HCT116 (cell line): Measurements from ENCODE around the gene COMMD1. TPM values are rescaled to one million over a fixed set of nuclear protein-coding genes. Genes with fewer than 3 reads are reported as not detected.
A peak's percentile ranks its signal among the peaks of the same experiment; 100 is the strongest.

Source experiments
- ATAC-seq: fragments of 200-7000 bp; cut with Tn5 transposase; 2 replicates; pipeline ENCODE4 v1.9.1; 2020; ENCODE audit warnings: mild to moderate bottlenecking, moderate library complexity
- BruUV-seq: library from RNA; stranded (reverse); fragments of 400-500 nt; replicated peaks from 2 replicates; lab custom pipeline; 2021; lab: Mats Ljungman, UMichigan
- CTCF ChIA-PET: fragments of 300-600 bp; sonication (Branson Sonifier 250); formaldehyde crosslinking; loops from one replicate; lab custom pipeline; 2021; ENCODE audit warnings: antibody characterized with exemption; lab: Charles Lee
- POLR2A ChIA-PET: fragments of 300-600, 350-600 bp; sonication (Branson Sonifier 250); formaldehyde crosslinking; loops from one replicate; lab custom pipeline; 2021; ENCODE audit warnings: antibody characterized with exemption; lab: Charles Lee
- RAD21 ChIA-PET, 2 experiments: fragments of 300-600 bp; sonication (Branson Sonifier 250); formaldehyde crosslinking; loops; one replicate each; lab custom pipeline; 2023; ENCODE audit warnings: low total read pairs in 2 of 2; ENCODE audit not compliant: uncharacterized antibody in 2 of 2, unreplicated experiment in 2 of 2, low non-redundant PET in 1 of 2; lab: Charles Lee
- DNase-seq: peaks from one replicate; pipeline ENCODE4 v3.0.0-alpha.2; 2010; ENCODE audit warnings: low read depth, low spot score
- H2AFZ ChIP-seq: fragments of 200-600 bp; shearing (Covaris generic), sonication (generic); 2 replicates; pipeline ENCODE4 v1.6.1; 2017; ENCODE audit warnings: low read depth, mixed run types, mixed read lengths, antibody characterized with exemption, low read length; ENCODE audit not compliant: poor library complexity, severe bottlenecking
- H3K27ac ChIP-seq: 2 replicates; pipeline ENCODE4 v1.5.1; 2012; ENCODE audit warnings: low read depth, low read length
- H3K27me3 ChIP-seq: fragments of 200-600 bp; sonication (generic); 2 replicates; pipeline ENCODE4 v1.6.1; 2016; ENCODE audit warnings: mixed run types, low read length, mixed read lengths; ENCODE audit not compliant: insufficient read depth
- H3K36me3 ChIP-seq, 2 experiments: fragments of 200-500 bp in 1 of 2; fragments of 200-600 bp in 1 of 2; sonication (Bioruptor generic) in 1 of 2; sonication (generic) in 1 of 2; 2 replicates each; pipeline versions ENCODE4 v1.5.1 to v1.6.1; 2014 to 2016; ENCODE audit warnings: low read length in 2 of 2, inconsistent platforms in 1 of 2, mixed read lengths in 1 of 2, mixed run types in 1 of 2; ENCODE audit not compliant: insufficient read depth in 2 of 2, control insufficient read depth in 1 of 2
- H3K4me1 ChIP-seq, 2 experiments: fragments of 200-600 bp in 1 of 2; sonication (generic) in 1 of 2; 2 replicates each; pipeline versions ENCODE4 v1.5.1 to v1.6.1; 2012 to 2017; ENCODE audit warnings: low read length in 2 of 2, inconsistent platforms in 1 of 2, mild to moderate bottlenecking in 1 of 2, mixed read lengths in 1 of 2, mixed run types in 1 of 2, moderate library complexity in 1 of 2; ENCODE audit not compliant: insufficient read depth in 2 of 2, control insufficient read depth in 1 of 2
- H3K4me2 ChIP-seq: fragments of 200-600 bp; sonication (generic); 2 replicates; pipeline ENCODE4 v1.6.1; 2017; ENCODE audit warnings: mixed run types, low read length, mixed read lengths
- H3K4me3 ChIP-seq, 2 experiments: fragments of 200-600 bp in 1 of 2; sonication (generic) in 1 of 2; replicated peaks in 1 of 2; 2 replicates each; pipeline ENCODE4 v1.5.1; 2011 to 2016; ENCODE audit warnings: low read length in 2 of 2, control low read depth in 1 of 2, low read depth in 1 of 2, mild to moderate bottlenecking in 1 of 2, mixed read lengths in 1 of 2, mixed run types in 1 of 2
- H3K79me2 ChIP-seq: fragments of 200-600 bp; sonication (generic); 2 replicates; pipeline ENCODE4 v1.6.1; 2017; ENCODE audit warnings: mild to moderate bottlenecking, mixed run types, low read length, moderate library complexity, mixed read lengths; ENCODE audit not compliant: insufficient read depth
- H3K9ac ChIP-seq: fragments of 200-600 bp; sonication (generic); 2 replicates; pipeline ENCODE4 v1.6.1; 2016; ENCODE audit warnings: low read length, mixed read lengths
- H3K9me2 ChIP-seq: fragments of 200-600 bp; sonication (generic), shearing (Covaris generic); 2 replicates; pipeline ENCODE4 v1.6.1; 2017; ENCODE audit warnings: mixed run types, mild to moderate bottlenecking, moderate library complexity; ENCODE audit not compliant: insufficient read depth
- H3K9me3 ChIP-seq, 2 experiments: fragments of 200-500 bp in 1 of 2; fragments of 200-600 bp in 1 of 2; sonication (Bioruptor generic) in 1 of 2; sonication (generic) in 1 of 2; 2 replicates each; pipeline ENCODE4 v1.6.1; 2014 to 2017; ENCODE audit warnings: low read length in 2 of 2, mixed read lengths in 2 of 2, inconsistent platforms in 1 of 2, low read depth in 1 of 2, mild to moderate bottlenecking in 1 of 2, mixed run types in 1 of 2, moderate library complexity in 1 of 2; ENCODE audit not compliant: control insufficient read depth in 1 of 2, insufficient read depth in 1 of 2
- H4K20me1 ChIP-seq: fragments of 200-600 bp; sonication (generic), shearing (Covaris generic); 2 replicates; pipeline ENCODE4 v1.6.1; 2017; ENCODE audit warnings: mixed run types, mild to moderate bottlenecking, moderate library complexity; ENCODE audit not compliant: insufficient read depth
- ATF3 ChIP-seq: IDR thresholded peaks from 2 replicates; pipeline ENCODE4 v1.6.1; 2012
- CBX3 ChIP-seq: IDR thresholded peaks from 2 replicates; pipeline ENCODE4 v1.6.1; 2012; ENCODE audit warnings: low read depth
- CEBPB ChIP-seq: IDR thresholded peaks from 2 replicates; pipeline ENCODE4 v1.6.1; 2012; ENCODE audit warnings: low read depth
- CTCF ChIP-seq, 3 experiments: fragments of 200-600 bp in 1 of 3; sonication (generic) in 1 of 3; IDR thresholded peaks in 2 of 3; conservative IDR thresholded peaks in 1 of 3; 2 replicates each; pipeline ENCODE4 v1.5.1; 2012 to 2017; ENCODE audit warnings: low read depth in 2 of 3, low read length in 2 of 3, antibody characterized with exemption in 1 of 3, borderline replicate concordance in 1 of 3, control low read depth in 1 of 3, mild to moderate bottlenecking in 1 of 3, mixed read lengths in 1 of 3, mixed run types in 1 of 3, moderate library complexity in 1 of 3; ENCODE audit not compliant: insufficient read depth in 1 of 3
- EGR1 ChIP-seq: IDR thresholded peaks from 2 replicates; pipeline ENCODE4 v1.6.1; 2012; ENCODE audit warnings: low read depth
- ELF1 ChIP-seq: IDR thresholded peaks from 2 replicates; pipeline ENCODE4 v1.6.1; 2012; ENCODE audit warnings: low read depth, borderline replicate concordance
- EZH2 ChIP-seq: fragments of 200-600 bp; sonication (generic); IDR thresholded peaks from 2 replicates; pipeline ENCODE4 v1.6.1; 2017; ENCODE audit warnings: antibody characterized with exemption, mixed run types
- EZH2phosphoT487 ChIP-seq: fragments of 200-600 bp; IDR thresholded peaks from 2 replicates; pipeline ENCODE4 v1.6.1; 2018; ENCODE audit warnings: antibody characterized with exemption, borderline replicate concordance
- JUND ChIP-seq: IDR thresholded peaks from 2 replicates; pipeline ENCODE4 v1.6.1; 2012
- REST ChIP-seq: IDR thresholded peaks from 2 replicates; pipeline ENCODE4 v1.6.1; 2012; ENCODE audit warnings: low read depth
- SIN3A ChIP-seq: IDR thresholded peaks from 2 replicates; pipeline ENCODE4 v1.6.1; 2012; ENCODE audit warnings: low read depth
- SP1 ChIP-seq: IDR thresholded peaks from 2 replicates; pipeline ENCODE4 v1.6.1; 2012; ENCODE audit warnings: low read depth
- SRF ChIP-seq: IDR thresholded peaks from 2 replicates; pipeline ENCODE4 v1.6.1; 2012; ENCODE audit warnings: low read depth
- TCF7L2 ChIP-seq: IDR thresholded peaks from 2 replicates; pipeline ENCODE4 v1.7.0; 2011; ENCODE audit warnings: borderline replicate concordance, inconsistent platforms; ENCODE audit not compliant: insufficient read depth, insufficient read length; ENCODE audit errors: extremely low read depth
- YY1 ChIP-seq: IDR thresholded peaks from 2 replicates; pipeline ENCODE4 v1.6.1; 2011; ENCODE audit warnings: low read length, low read depth, moderate library complexity, mild to moderate bottlenecking; ENCODE audit not compliant: insufficient replicate concordance; ENCODE audit errors: extremely low read depth
- ZFX ChIP-seq: fragments of 450-650 bp; IDR thresholded peaks from 2 replicates; pipeline ENCODE4 v1.6.1; 2017
- intact Hi-C: fragments of 100-400 bp; cut with micrococcal nuclease; formaldehyde crosslinking; loops from 2 replicates; pipeline ENCODE4 v1.10.0; 2022
- total RNA-seq: library from RNA; stranded (reverse); gene quantifications from one replicate; pipeline ENCODE4 v1.2.1, GENCODE V29; 2021; ENCODE audit not compliant: unreplicated experiment

Gene COMMD1
- total RNA-seq, 1 experiment from 2014 or later = 16.1 TPM

- POLR2A ChIA-PET = no interaction called here
Observed at GRCh38 chr2:61946666-61947065, 41.2 kb downstream of the COMMD1 start.

GRCh38 chr2:61948661-61949457 lies 43.4 kb downstream of the COMMD1 start:
- no peaks in the 10 kb centered on the region for H3K27me3 ChIP-seq
- H3K4me2 ChIP-seq = no peak overlapping the region
- BruUV-seq = no TSS peak
- ATAC-seq (no peak), DNase-seq (no peak)
- peaks cover 17 to 22% of the 10 kb centered on the region in 2 experiments for H3K4me1 ChIP-seq
- ChIA-PET RAD21 (no interaction called here), POLR2A (no interaction called here), CTCF (no interaction called here)
- no peak overlapping the region for H2AFZ ChIP-seq
- intact Hi-C loops = no loop called here
- H3K4me3 ChIP-seq = no peak overlapping the region
- H3K36me3 ChIP-seq = no peaks in the 10 kb centered on the region
- no peaks in the 10 kb centered on the region for H4K20me1 ChIP-seq
- H3K79me2 ChIP-seq = no peaks in the 10 kb centered on the region; the same call in 1 of the 2 replicates
- no peaks in the 10 kb centered on the region for H3K9me2 ChIP-seq
- 0 out of 4 replicates have a peak, but pooled peaks cover 0 to 5% of the 10 kb centered on the region in 2 experiments for H3K9me3 ChIP-seq
- H3K27ac ChIP-seq = no peak overlapping the region
- no peak overlapping the region for H3K9ac ChIP-seq
- TF ChIP-seq ATF3 = no peak
- no peak for TF ChIP-seq SP1
- TF ChIP-seq CEBPB = no peak
- no peak for TF ChIP-seq JUND
- no peak for TF ChIP-seq EZH2
- TF ChIP-seq SIN3A = no peak
- no peak for TF ChIP-seq REST
- no peak for TF ChIP-seq ELF1
- no peak for TF ChIP-seq CTCF (IDR thresholded peaks at IDR 0.05 in 2 of 3, conservative IDR thresholded peaks at IDR 0.05 in 1 of 3; ENCODE audit: borderline replicate concordance in 1 of 3, insufficient read depth in 1 of 3, low read depth in 2 of 3, low read length in 2 of 3)

More at GRCh38 chr2:61946666-61947065, 41.2 kb downstream of the COMMD1 start:
- BruUV-seq = no TSS peak
- Histone ChIP-seq H3K9ac (no peak overlapping the region), H3K27me3 (no peaks in the 10 kb centered on the region), H3K4me3 (no peak overlapping the region), H3K4me1 (peaks cover 30 to 39% of the 10 kb centered on the region in 2 experiments), H2AFZ (no peak overlapping the region), H3K79me2 (no peaks in the 10 kb centered on the region; the same call in 1 of the 2 replicates), H3K27ac (no peak overlapping the region), H3K4me2 (0 out of 2 replicates have a peak overlapping the region, but pooled peaks have one; percentile 0), H3K36me3 (no peaks in the 10 kb centered on the region), H3K9me2 (no peaks in the 10 kb centered on the region), H4K20me1 (no peaks in the 10 kb centered on the region), H3K9me3 (no peaks in the 10 kb centered on the region)
- ATAC-seq (no peak), DNase-seq (no peak)
- RAD21 ChIA-PET = no interaction called here
- intact Hi-C loops = no loop called here
- no peak for TF ChIP-seq ATF3
- no peak for TF ChIP-seq YY1
- TF ChIP-seq EGR1 = no peak
- no peak for TF ChIP-seq SRF
- no peak for TF ChIP-seq SP1
- TF ChIP-seq SIN3A = no peak
- no peak for TF ChIP-seq ZFX
- TF ChIP-seq TCF7L2 = no peak
- no peak for TF ChIP-seq CBX3
- TF ChIP-seq EZH2phosphoT487 = no peak
- CTCF ChIA-PET = no interaction called here
